IPS DF 6.9 (cell line): ENCODE results near the gene FHIT.
"Not testable (repeated sequence)": the region's sequence is repeated elsewhere in the genome, so short reads cannot be mapped to it uniquely, and the experiment has no call there.

ENCODE experiments used
- DNase-seq: peaks from one replicate; pipeline ENCODE4 v3.0.0-alpha.2; 2013; ENCODE audit warnings: low read depth, low spot score
- H3K27ac ChIP-seq: one replicate; pipeline ENCODE4 v1.5.1; 2013; ENCODE audit warnings: low read length, control low read depth
- H3K27me3 ChIP-seq: 2 replicates; pipeline ENCODE4 v1.6.1; 2013; ENCODE audit warnings: mild to moderate bottlenecking, low read length; ENCODE audit not compliant: control insufficient read depth, insufficient read depth
- H3K36me3 ChIP-seq: 2 replicates; pipeline ENCODE4 v1.6.1; 2013; ENCODE audit warnings: low read length; ENCODE audit not compliant: control insufficient read depth, insufficient read depth
- H3K4me1 ChIP-seq: 2 replicates; pipeline ENCODE4 v1.6.1; 2013; ENCODE audit warnings: low read length; ENCODE audit not compliant: control insufficient read depth, insufficient read depth
- H3K4me3 ChIP-seq: 2 replicates; pipeline ENCODE4 v1.5.1; 2013; ENCODE audit warnings: mild to moderate bottlenecking, low read length
- H3K9me3 ChIP-seq: 2 replicates; pipeline ENCODE4 v1.6.1; 2013; ENCODE audit warnings: low read length, inconsistent platforms; ENCODE audit not compliant: control insufficient read depth, insufficient read depth
- WGBS: extraction: QIAGEN DNeasy Blood & Tissue Kit; methylation state at CpG from one replicate; pipeline ENCODE4 v1.1.7; 2013; ENCODE audit warnings: mixed read lengths, missing lambda C conversion rate; ENCODE audit not compliant: insufficient read length, insufficient coverage; 5-methylcytosine and 5-hydroxymethylcytosine counted together

Gene FHIT

GRCh38 chr3:59812237-59813147 lies 1438.8 kb downstream of the FHIT start:
- no peak for DNase-seq
- H3K9me3 ChIP-seq = no peaks in the 10 kb centered on the region
- H3K4me1 ChIP-seq = peaks cover 2% of the 10 kb centered on the region; the same call in 1 of the 2 replicates
- WGBS = no CpG with 5 or more reads among the region's 11 CpGs
- H3K36me3 ChIP-seq = no peaks in the 10 kb centered on the region
- no peak overlapping the region for H3K27ac ChIP-seq
- H3K27me3 ChIP-seq = no peaks in the 10 kb centered on the region
- no peak overlapping the region for H3K4me3 ChIP-seq

- DNase-seq = no peak
- no peaks in the 10 kb centered on the region for H3K9me3 ChIP-seq
- H3K4me1 ChIP-seq = peaks cover 2% of the 10 kb centered on the region; the same call in 1 of the 2 replicates
- no peaks in the 10 kb centered on the region for H3K36me3 ChIP-seq
- no CpG with 5 or more reads among the region's 2 CpGs for WGBS
- no peak overlapping the region for H3K4me3 ChIP-seq
- H3K27ac ChIP-seq = no peak overlapping the region
- H3K27me3 ChIP-seq = no peaks in the 10 kb centered on the region
These were observed 1440.1 kb downstream of the FHIT start for GRCh38 chr3:59811160-59811559.

GRCh38 chr3:59810606-59811005 lies 1440.6 kb downstream of the FHIT start:
- H3K36me3 ChIP-seq = no peaks in the 10 kb centered on the region
- peaks cover 2% of the 10 kb centered on the region; the same call in 1 of the 2 replicates for H3K4me1 ChIP-seq
- no peaks in the 10 kb centered on the region for H3K27me3 ChIP-seq
- DNase-seq = no peak
- WGBS = no CpG with 5 or more reads among the region's 2 CpGs
- no peak overlapping the region for H3K27ac ChIP-seq
- H3K9me3 ChIP-seq = no peaks in the 10 kb centered on the region
- H3K4me3 ChIP-seq = no peak overlapping the region

GRCh38 chr3:59809710-59810444 lies 1441.4 kb downstream of the FHIT start:
- no peak overlapping the region for H3K27ac ChIP-seq
- H3K9me3 ChIP-seq = no peaks in the 10 kb centered on the region
- H3K27me3 ChIP-seq = no peaks in the 10 kb centered on the region
- no CpG with 5 or more reads among the region's 8 CpGs for WGBS
- peaks cover 2% of the 10 kb centered on the region; the same call in 1 of the 2 replicates for H3K4me1 ChIP-seq
- H3K4me3 ChIP-seq = no peak overlapping the region
- H3K36me3 ChIP-seq = no peaks in the 10 kb centered on the region
- no peak for DNase-seq

- Histone ChIP-seq H3K4me1 (peaks cover 2% of the 10 kb centered on the region; the same call in 1 of the 2 replicates), H3K27ac (no peak overlapping the region), H3K27me3 (no peaks in the 10 kb centered on the region), H3K36me3 (no peaks in the 10 kb centered on the region), H3K9me3 (no peaks in the 10 kb centered on the region), H3K4me3 (no peak overlapping the region)
- no CpG with 5 or more reads among the region's 4 CpGs for WGBS
- DNase-seq = no peak
These were observed 1442.2 kb downstream of the FHIT start for GRCh38 chr3:59809016-59809415.

GRCh38 chr3:59808446-59808845 lies 1442.8 kb downstream of the FHIT start:
- H3K36me3 ChIP-seq = no peaks in the 10 kb centered on the region
- no peak overlapping the region for H3K27ac ChIP-seq
- H3K9me3 ChIP-seq = no peaks in the 10 kb centered on the region
- H3K4me3 ChIP-seq = no peak overlapping the region
- WGBS = no CpG with 5 or more reads among the region's 7 CpGs
- DNase-seq = no peak
- H3K27me3 ChIP-seq = no peaks in the 10 kb centered on the region
- peaks cover 2% of the 10 kb centered on the region; the same call in 1 of the 2 replicates for H3K4me1 ChIP-seq

GRCh38 chr3:59803268-59803667 lies 1448.0 kb downstream of the FHIT start:
- H3K27ac ChIP-seq = no peak overlapping the region
- no peaks in the 10 kb centered on the region for H3K36me3 ChIP-seq
- no peaks in the 10 kb centered on the region for H3K4me1 ChIP-seq
- no peaks in the 10 kb centered on the region for H3K9me3 ChIP-seq
- WGBS = no CpG with 5 or more reads among the region's 11 CpGs
- no peak overlapping the region for H3K4me3 ChIP-seq
- no peak for DNase-seq
- H3K27me3 ChIP-seq = no peaks in the 10 kb centered on the region

- not testable (repeated sequence) for H3K27me3 ChIP-seq, H3K9me3 ChIP-seq, H3K36me3 ChIP-seq, H3K4me3 ChIP-seq, H3K27ac ChIP-seq, H3K4me1 ChIP-seq, DNase-seq
- WGBS = no CpG with 5 or more reads among the region's 5 CpGs
These were observed 1448.8 kb downstream of the FHIT start for GRCh38 chr3:59802453-59802852.

- Histone ChIP-seq H3K4me1 (no peaks in the 10 kb centered on the region), H3K27ac (no peak overlapping the region), H3K36me3 (no peaks in the 10 kb centered on the region), H3K4me3 (no peak overlapping the region), H3K27me3 (no peaks in the 10 kb centered on the region), H3K9me3 (no peaks in the 10 kb centered on the region)
- DNase-seq = no peak
- WGBS = no CpG with 5 or more reads among the region's 2 CpGs
These were observed 1449.2 kb downstream of the FHIT start for GRCh38 chr3:59802045-59802444.

- no peaks in the 10 kb centered on the region for H3K4me1 ChIP-seq
- no peak overlapping the region for H3K4me3 ChIP-seq
- H3K27ac ChIP-seq = no peak overlapping the region
- H3K36me3 ChIP-seq = no peaks in the 10 kb centered on the region
- WGBS = no CpG with 5 or more reads among the region's 2 CpGs
- H3K9me3 ChIP-seq = no peaks in the 10 kb centered on the region
- no peak for DNase-seq
- no peaks in the 10 kb centered on the region for H3K27me3 ChIP-seq
These were observed 1450.8 kb downstream of the FHIT start for GRCh38 chr3:59800481-59800880.
